Middle frontal gyrus (tissue), 1 donor: ENCODE results near the gene IFT27.

Experiments used
- DNase-seq: peaks from one replicate; pipeline ENCODE4 v3.0.0-alpha.2; 2015; ENCODE audit warnings: low spot score; ENCODE audit errors: extremely low spot score

The IFT27 gene

GRCh38 chr22:36727110-36727509 lies 48.8 kb downstream of the IFT27 start:
- DNase-seq: no peak

GRCh38 chr22:36726007-36726380 lies 49.9 kb downstream of the IFT27 start:
- DNase-seq: no peak

DNA sequence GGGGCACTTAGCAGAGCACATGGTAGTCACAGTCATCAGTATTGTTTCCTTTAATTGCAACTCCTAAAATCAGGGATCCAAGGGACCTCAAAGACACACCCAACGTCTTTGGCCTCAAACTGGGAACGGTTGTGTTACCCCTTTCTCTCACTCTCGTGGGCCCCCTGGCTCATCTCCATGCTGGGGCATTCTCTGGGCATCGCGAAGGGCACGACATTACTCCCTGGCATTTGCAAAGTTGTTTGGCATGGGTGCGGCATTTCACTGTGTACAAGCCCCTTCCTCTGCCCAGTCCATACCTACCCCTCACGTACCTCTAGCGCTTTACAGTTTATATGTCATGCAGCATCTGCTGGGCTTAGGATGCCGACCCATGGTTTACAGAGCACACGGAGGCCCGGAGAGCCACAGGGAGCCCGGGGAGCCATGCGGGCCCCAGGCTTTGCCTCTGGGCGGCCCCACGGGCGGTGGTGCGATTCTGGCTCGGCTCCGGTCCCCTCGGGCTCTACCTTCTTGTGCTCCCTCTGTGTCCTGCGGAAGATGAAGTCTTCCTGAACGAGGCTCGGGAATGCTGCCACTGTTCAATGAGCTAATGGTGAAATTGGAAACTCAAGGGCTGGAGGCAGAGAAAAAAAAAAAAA lies 50.4 kb downstream of the IFT27 start:
- no peak for DNase-seq

- DNase-seq: no peak
Measured at GRCh38 chr22:36724836-36725235, 51.1 kb downstream of the IFT27 start.

- no peak for DNase-seq
Measured at GRCh38 chr22:36722055-36722454, 53.9 kb downstream of the IFT27 start.

- no peak for DNase-seq
Measured at GRCh38 chr22:36715647-36716046, 60.3 kb downstream of the IFT27 start.

GRCh38 chr22:36714110-36714509 lies 61.8 kb downstream of the IFT27 start:
- no peak for DNase-seq

GRCh38 chr22:36713436-36713835 lies 62.5 kb downstream of the IFT27 start:
- DNase-seq: no peak
